DMS79 (cell line): ENCODE results near the gene MTG2.

ENCODE experiments used
- DNase-seq: peaks from one replicate; lab custom pipeline; 2025; lab: John Stamatoyannopoulos, UW

MTG2 gene

DNA sequence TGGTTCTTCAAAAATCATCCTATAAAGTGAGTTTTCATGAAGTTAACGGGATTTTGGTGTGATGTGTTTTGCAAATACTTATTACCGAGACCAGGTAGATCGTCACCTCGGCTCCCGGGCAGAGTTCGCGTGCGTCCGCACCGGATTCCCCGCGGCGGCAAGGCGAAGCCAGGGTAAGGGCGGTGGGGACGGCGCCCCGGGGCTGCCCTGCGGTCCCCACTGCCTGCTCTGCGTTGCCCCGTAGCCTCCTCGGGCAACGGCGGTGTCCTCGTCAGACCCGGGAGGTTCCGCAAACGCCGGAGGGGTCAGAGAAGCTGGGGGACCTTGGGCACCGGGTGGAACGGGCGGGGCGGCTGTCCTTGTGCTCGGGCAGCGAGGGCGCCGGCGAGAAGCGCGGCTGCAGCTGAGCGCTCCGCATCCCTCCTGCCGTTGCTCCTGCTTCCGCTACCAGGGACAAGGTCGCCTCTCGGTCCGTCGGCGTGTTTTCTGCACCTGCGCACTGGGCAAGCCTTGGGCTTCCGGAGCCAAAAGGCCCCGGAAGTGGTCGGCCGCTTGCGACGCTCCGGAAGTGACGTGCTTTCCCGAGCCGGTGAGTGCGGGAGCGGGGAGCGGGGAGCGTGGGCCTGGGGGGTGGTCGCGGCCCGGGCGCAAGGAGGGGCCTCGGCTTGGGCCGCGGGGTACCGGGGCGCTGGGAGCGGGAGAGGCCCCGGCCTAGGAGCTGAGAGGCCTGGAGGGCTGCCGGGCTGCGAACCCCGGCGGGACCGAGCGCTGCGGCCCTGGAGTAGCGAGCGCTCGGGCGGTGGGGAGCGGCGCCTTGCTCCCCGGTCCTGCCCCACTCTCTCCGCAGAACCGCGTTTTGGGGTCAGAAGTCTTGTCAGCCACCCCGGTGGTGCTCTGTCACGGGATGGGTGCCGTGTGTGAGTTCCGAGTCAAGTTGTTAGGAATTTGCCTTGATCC, at the start of gene MTG2:
MTG2 (plus strand) TSS at position 560 of the 957 bp plus-strand sequence. CDS start 10,393 bp downstream, outside the sequence.
- peak; percentile 88 for DNase-seq

- no peak for DNase-seq
Measured at GRCh38 chr20:62133051-62133845, 49.6 kb upstream of the MTG2 start.

DNA sequence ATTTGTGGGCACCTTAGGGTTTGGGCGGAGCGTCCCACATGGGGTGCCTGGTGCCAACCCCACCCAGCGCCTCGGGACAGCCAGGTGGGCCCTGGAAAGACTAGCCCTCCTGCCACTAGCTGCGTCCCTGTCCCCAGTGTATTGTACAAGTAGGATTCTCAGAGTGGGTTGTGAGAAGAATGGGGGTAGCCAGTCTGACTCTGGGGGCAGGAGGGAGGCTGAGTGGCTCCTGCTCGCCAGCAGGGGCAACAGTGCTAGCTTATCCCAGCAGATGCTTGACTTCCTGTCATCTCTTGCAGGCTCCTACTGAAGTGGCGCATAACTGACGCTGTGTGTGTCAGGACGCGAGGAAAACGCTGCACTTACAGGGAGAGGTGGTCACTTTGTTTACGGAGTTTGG, 49.0 kb upstream of the MTG2 start:
- no peak for DNase-seq

- DNase-seq, result no peak
Measured at GRCh38 chr20:62134735-62135231, 48.0 kb upstream of the MTG2 start.

DNA sequence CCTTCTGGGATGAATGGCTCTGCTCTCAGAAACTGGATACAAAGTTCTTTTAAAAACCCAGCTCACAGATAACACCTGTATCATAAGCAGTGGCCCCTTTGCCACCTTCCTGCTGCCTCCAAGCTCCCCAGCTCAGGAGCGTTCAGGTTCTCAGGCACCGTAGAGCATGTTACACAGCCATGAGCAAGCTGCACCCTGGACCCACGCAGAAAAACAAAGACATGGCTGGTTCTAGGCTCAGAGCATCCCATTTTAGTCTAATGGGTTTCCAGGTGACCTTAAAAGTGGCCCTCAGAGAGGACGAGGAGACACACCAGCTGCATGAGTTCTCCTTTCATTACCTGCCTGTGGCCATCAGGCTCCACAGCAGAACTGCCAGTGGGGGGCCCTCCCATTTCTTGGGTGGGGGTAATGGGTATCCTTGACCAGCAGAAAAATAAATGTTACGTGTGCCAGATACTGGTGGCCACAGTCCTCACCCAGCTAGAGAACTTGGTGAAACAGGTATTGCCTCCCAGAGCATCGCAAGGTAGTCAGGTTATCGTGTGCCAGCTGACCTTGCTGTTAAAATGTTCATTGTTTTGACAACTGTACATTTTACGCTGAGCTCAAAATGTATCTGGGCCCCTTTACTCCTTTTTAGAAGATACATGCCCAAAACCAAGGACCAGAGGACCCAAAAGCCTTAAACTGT, 47.1 kb upstream of the MTG2 start:
- no peak for DNase-seq

- DNase-seq, result no peak
Measured at GRCh38 chr20:62136283-62137091, 46.3 kb upstream of the MTG2 start.

GRCh38 chr20:62137092-62137384, 45.8 kb upstream of the MTG2 start:
- no peak for DNase-seq

- no peak for DNase-seq
Measured at GRCh38 chr20:62137478-62138203, 45.2 kb upstream of the MTG2 start.

- DNase-seq, result no peak
Measured at GRCh38 chr20:62138204-62138543, 44.7 kb upstream of the MTG2 start.

- no peak for DNase-seq
Measured at GRCh38 chr20:62138912-62139311, 43.9 kb upstream of the MTG2 start.

GRCh38 chr20:62139636-62140035, 43.2 kb upstream of the MTG2 start:
- no peak for DNase-seq

GRCh38 chr20:62141043-62141396, 41.8 kb upstream of the MTG2 start:
- DNase-seq, result no peak

- no peak for DNase-seq
Measured at GRCh38 chr20:62141397-62142251, 41.2 kb upstream of the MTG2 start.

GRCh38 chr20:62142252-62143080, 40.4 kb upstream of the MTG2 start:
- no peak for DNase-seq

GRCh38 chr20:62143081-62143956, 39.5 kb upstream of the MTG2 start, which contains the start of the genes PSMA7 and SS18L1:
TSS of gene PSMA7 (minus strand) at chr20:62143394. CDS start at chr20:62143303, 91 bp downstream.
TSS of gene SS18L1 (plus strand) at chr20:62143769. CDS start at chr20:62143821, 52 bp downstream.
- peak; percentile 40 for DNase-seq

DNA sequence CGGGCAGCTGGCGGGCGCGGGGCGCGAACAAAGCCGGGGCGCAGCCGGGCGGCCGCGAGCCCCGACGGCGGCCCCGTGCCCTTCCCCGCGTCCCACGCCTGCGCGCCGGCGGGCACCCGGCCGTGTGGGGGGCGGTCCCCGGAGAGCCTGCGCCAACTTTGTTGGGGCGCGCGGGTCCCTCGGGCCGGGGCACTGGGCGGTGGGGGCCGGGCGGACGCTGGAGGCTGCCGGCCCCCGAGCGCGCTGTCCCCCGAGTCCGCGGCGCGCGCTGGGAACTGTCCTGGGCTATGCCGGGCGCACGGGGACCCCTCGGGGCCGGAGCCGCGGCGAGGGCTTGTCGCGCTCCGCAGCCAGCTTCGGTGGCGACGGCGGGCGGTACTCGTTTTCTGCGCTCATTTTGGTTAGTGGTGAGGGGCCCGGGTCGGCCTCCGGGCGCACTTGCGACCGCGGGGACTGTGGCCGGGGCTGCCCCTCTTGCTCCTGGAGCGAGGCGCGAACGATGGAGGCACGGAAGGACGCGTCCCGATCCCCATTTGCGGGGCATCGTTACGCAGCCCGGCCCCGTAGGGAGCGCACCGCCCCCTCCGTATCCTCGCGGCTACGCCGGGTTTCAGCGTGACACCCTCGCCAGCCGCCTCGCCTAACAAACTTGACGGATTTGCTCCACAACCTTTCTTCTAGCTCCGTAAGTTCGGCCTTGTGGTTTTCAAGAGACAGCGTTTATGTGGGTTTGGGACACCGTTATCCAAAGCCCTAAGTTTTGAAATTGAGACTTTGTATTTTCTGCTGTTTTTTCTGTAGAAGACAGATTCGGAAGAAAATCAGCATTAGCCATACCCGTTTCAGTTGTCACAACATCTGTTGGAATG, 38.6 kb upstream of the MTG2 start:
- no peak for DNase-seq

DNA sequence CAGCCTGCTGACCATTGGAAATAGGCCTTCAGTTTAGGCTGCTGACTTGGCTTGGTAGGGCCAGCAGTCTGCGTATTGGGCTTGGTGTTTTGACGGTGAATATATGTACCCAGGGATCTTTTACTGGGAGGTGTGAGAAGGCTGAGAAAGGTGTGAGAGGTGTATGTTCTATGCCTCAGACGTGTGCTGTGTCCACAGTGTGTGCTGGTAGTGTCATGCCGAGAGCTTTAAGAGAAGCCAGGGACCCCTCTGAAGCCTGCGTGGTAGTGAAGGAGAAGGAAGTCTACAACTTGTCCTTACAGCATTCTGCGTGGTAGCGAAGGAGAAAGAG, 37.2 kb upstream of the MTG2 start:
- no peak for DNase-seq
